HG03066 (cell line): ENCODE data around the gene PDZD2.
"Not testable (repeated sequence)": the region's sequence is repeated elsewhere in the genome, so short reads cannot be mapped to it uniquely, and the experiment has no call there.

ENCODE experiments used
- ATAC-seq: cut with Tn5 transposase; IDR thresholded peaks from one replicate; pipeline ENCODE4 v1.9.1; 2021; ENCODE audit warnings: low read depth; ENCODE audit not compliant: unreplicated experiment

PDZD2 gene

GRCh38 chr5:31682025-31682424 lies 43.1 kb downstream of the PDZD2 start:
- no peak for ATAC-seq

GRCh38 chr5:31682851-31683250 lies 43.9 kb downstream of the PDZD2 start:
- ATAC-seq: no peak

- no peak for ATAC-seq
These were observed 49.7 kb downstream of the PDZD2 start for GRCh38 chr5:31688515-31689092.

- not testable (repeated sequence) for ATAC-seq
These were observed 52.5 kb downstream of the PDZD2 start for GRCh38 chr5:31691408-31691807.

- ATAC-seq: no peak
These were observed 53.8 kb downstream of the PDZD2 start for GRCh38 chr5:31692561-31693221.

- no peak for ATAC-seq
These were observed 59.7 kb downstream of the PDZD2 start for GRCh38 chr5:31698673-31699072.

- ATAC-seq: no peak
These were observed 62.8 kb downstream of the PDZD2 start for GRCh38 chr5:31701642-31702299.

GRCh38 chr5:31702712-31703111 lies 63.8 kb downstream of the PDZD2 start:
- no peak for ATAC-seq

- no peak for ATAC-seq
These were observed 64.8 kb downstream of the PDZD2 start for GRCh38 chr5:31703757-31704156.

GRCh38 chr5:31706186-31706585 lies 67.3 kb downstream of the PDZD2 start:
- ATAC-seq: no peak

- no peak for ATAC-seq
These were observed 68.4 kb downstream of the PDZD2 start for GRCh38 chr5:31707329-31707728.

- no peak for ATAC-seq
These were observed 69.2 kb downstream of the PDZD2 start for GRCh38 chr5:31708089-31708488.

GRCh38 chr5:31711363-31711762 lies 72.4 kb downstream of the PDZD2 start:
- no peak for ATAC-seq

GRCh38 chr5:31711935-31712592 lies 73.1 kb downstream of the PDZD2 start:
- ATAC-seq: no peak

GRCh38 chr5:31717561-31717960 lies 78.6 kb downstream of the PDZD2 start:
- no peak for ATAC-seq

GRCh38 chr5:31720004-31720403 lies 81.1 kb downstream of the PDZD2 start:
- no peak for ATAC-seq

GRCh38 chr5:31720811-31721345 lies 81.9 kb downstream of the PDZD2 start:
- ATAC-seq: no peak

- no peak for ATAC-seq
These were observed 83.2 kb downstream of the PDZD2 start for GRCh38 chr5:31722111-31722510.

GRCh38 chr5:31725996-31726395 lies 87.1 kb downstream of the PDZD2 start:
- ATAC-seq: no peak

GRCh38 chr5:31726952-31727351 lies 88.0 kb downstream of the PDZD2 start:
- no peak for ATAC-seq

- ATAC-seq: no peak
These were observed 89.1 kb downstream of the PDZD2 start for GRCh38 chr5:31728039-31728438.
